SH-SY5Y (cell line): ENCODE results near the gene CCT2.

Source experiments
- GATA2 ChIP-seq: IDR thresholded peaks from 2 replicates; pipeline ENCODE4 v1.6.1; 2011; ENCODE audit warnings: mild to moderate bottlenecking, low read depth, low read length
- GATA3 ChIP-seq: IDR thresholded peaks from 2 replicates; pipeline ENCODE4 v1.6.1; 2011; ENCODE audit warnings: low read depth, mild to moderate bottlenecking, low read length, moderate library complexity

GRCh38 chr12:69610729-69611128, 25.5 kb downstream of the CCT2 start, which contains the start of gene LRRC10:
- no peak for TF ChIP-seq GATA2
- no peak for TF ChIP-seq GATA3
